KMS-11 (cell line): ENCODE data around the gene LCORL.

Source experiments
- H2AFZ ChIP-seq: fragments of 200-600 bp; sonication (generic); 2 replicates; pipeline ENCODE4 v1.6.1; 2016; ENCODE audit warnings: antibody characterized with exemption, mixed run types, low read depth
- H3K27ac ChIP-seq: fragments of 200-600 bp; sonication (generic); 2 replicates; pipeline ENCODE4 v1.6.1; 2016; ENCODE audit warnings: mild to moderate bottlenecking, mixed run types
- H3K27me3 ChIP-seq: fragments of 200-600 bp; sonication (generic); 2 replicates; pipeline ENCODE4 v1.6.1; 2017; ENCODE audit warnings: mild to moderate bottlenecking, low read depth, mixed run types, moderate library complexity; ENCODE audit not compliant: insufficient read depth
- H3K36me3 ChIP-seq: fragments of 200-600 bp; sonication (generic); 2 replicates; pipeline ENCODE4 v1.6.1; 2017; ENCODE audit warnings: mild to moderate bottlenecking, mixed run types; ENCODE audit not compliant: insufficient read depth
- H3K4me1 ChIP-seq: fragments of 200-600 bp; sonication (generic); 2 replicates; pipeline ENCODE4 v1.6.1; 2016; ENCODE audit warnings: mild to moderate bottlenecking, low read depth, mixed run types; ENCODE audit not compliant: poor library complexity, severe bottlenecking
- H3K4me2 ChIP-seq: fragments of 200-600 bp; sonication (generic); 2 replicates; pipeline ENCODE4 v1.7.0; 2016; ENCODE audit warnings: mild to moderate bottlenecking, mixed run types
- H3K4me3 ChIP-seq: fragments of 200-600 bp; sonication (generic); IDR thresholded peaks from 2 replicates; pipeline ENCODE4 v1.6.1; 2017; ENCODE audit warnings: low read depth, low read length, mixed read lengths; ENCODE audit not compliant: insufficient read depth
- H3K79me2 ChIP-seq: fragments of 200-600 bp; sonication (generic); 2 replicates; pipeline ENCODE4 v1.6.1; 2016; ENCODE audit warnings: low read depth, mixed run types; ENCODE audit not compliant: insufficient read depth
- H3K9ac ChIP-seq: fragments of 200-600 bp; sonication (generic); 2 replicates; pipeline ENCODE4 v1.6.1; 2016; ENCODE audit warnings: mild to moderate bottlenecking, mixed run types
- H4K20me1 ChIP-seq: fragments of 200-600 bp; sonication (generic); 2 replicates; pipeline ENCODE4 v1.6.1; 2016; ENCODE audit warnings: mild to moderate bottlenecking, mixed run types; ENCODE audit not compliant: insufficient read depth
- CTCF ChIP-seq: fragments of 200-600 bp; sonication (generic); conservative IDR thresholded peaks from 2 replicates; pipeline ENCODE4 v1.6.1; 2017; ENCODE audit warnings: low read depth, mild to moderate bottlenecking, antibody characterized with exemption, low read length, moderate library complexity, mixed read lengths

LCORL gene

GRCh38 chr4:17912011-17912410 lies 109.5 kb downstream of the LCORL start:
- Histone ChIP-seq H3K4me1 (no peaks in the 10 kb centered on the region), H4K20me1 (no peaks in the 10 kb centered on the region), H2AFZ (no peak overlapping the region), H3K4me3 (no peak overlapping the region), H3K4me2 (no peak overlapping the region), H3K9ac (no peak overlapping the region), H3K79me2 (no peaks in the 10 kb centered on the region), H3K27ac (no peak overlapping the region), H3K27me3 (no peaks in the 10 kb centered on the region), H3K36me3 (no peaks in the 10 kb centered on the region)
- TF ChIP-seq CTCF, result no peak

- Histone ChIP-seq H3K4me2 (no peak overlapping the region), H3K36me3 (no peaks in the 10 kb centered on the region), H3K4me1 (no peaks in the 10 kb centered on the region), H3K27me3 (no peaks in the 10 kb centered on the region), H3K27ac (no peak overlapping the region), H3K9ac (no peak overlapping the region), H3K4me3 (no peak overlapping the region), H4K20me1 (no peaks in the 10 kb centered on the region), H2AFZ (no peak overlapping the region), H3K79me2 (no peaks in the 10 kb centered on the region)
- no peak for TF ChIP-seq CTCF
Measured at GRCh38 chr4:17911608-17912007, 109.9 kb downstream of the LCORL start.

GRCh38 chr4:17898553-17899055 lies 123.0 kb downstream of the LCORL start:
- no peak overlapping the region for H2AFZ ChIP-seq
- H3K9ac ChIP-seq, result no peak overlapping the region
- no peaks in the 10 kb centered on the region for H3K79me2 ChIP-seq
- H4K20me1 ChIP-seq, result no peaks in the 10 kb centered on the region
- no peaks in the 10 kb centered on the region for H3K4me1 ChIP-seq
- no peak for TF ChIP-seq CTCF
- no peak overlapping the region for H3K4me3 ChIP-seq
- H3K27me3 ChIP-seq, result no peaks in the 10 kb centered on the region
- H3K4me2 ChIP-seq, result no peak overlapping the region
- no peak overlapping the region for H3K27ac ChIP-seq
- H3K36me3 ChIP-seq, result no peaks in the 10 kb centered on the region

GRCh38 chr4:17895481-17895880 lies 126.1 kb downstream of the LCORL start:
- H3K79me2 ChIP-seq, result no peaks in the 10 kb centered on the region
- H2AFZ ChIP-seq, result no peak overlapping the region
- no peak overlapping the region for H3K27ac ChIP-seq
- H3K36me3 ChIP-seq, result no peaks in the 10 kb centered on the region
- no peak overlapping the region for H3K4me2 ChIP-seq
- H3K27me3 ChIP-seq, result no peaks in the 10 kb centered on the region
- no peaks in the 10 kb centered on the region for H3K4me1 ChIP-seq
- no peak overlapping the region for H3K4me3 ChIP-seq
- TF ChIP-seq CTCF, result no peak
- no peaks in the 10 kb centered on the region for H4K20me1 ChIP-seq
- no peak overlapping the region for H3K9ac ChIP-seq
